OCI-M1 (cell line): Measurements from ENCODE around the gene ZFP57.
A peak's percentile ranks its signal among the peaks of the same experiment; 100 is the strongest.
"Not testable (repeated sequence)": the region's sequence is repeated elsewhere in the genome, so short reads cannot be mapped to it uniquely, and the experiment has no call there.

Experiments
- DNase-seq: peaks from one replicate; lab custom pipeline; 2025; lab: John Stamatoyannopoulos, UW

Gene ZFP57

DNA sequence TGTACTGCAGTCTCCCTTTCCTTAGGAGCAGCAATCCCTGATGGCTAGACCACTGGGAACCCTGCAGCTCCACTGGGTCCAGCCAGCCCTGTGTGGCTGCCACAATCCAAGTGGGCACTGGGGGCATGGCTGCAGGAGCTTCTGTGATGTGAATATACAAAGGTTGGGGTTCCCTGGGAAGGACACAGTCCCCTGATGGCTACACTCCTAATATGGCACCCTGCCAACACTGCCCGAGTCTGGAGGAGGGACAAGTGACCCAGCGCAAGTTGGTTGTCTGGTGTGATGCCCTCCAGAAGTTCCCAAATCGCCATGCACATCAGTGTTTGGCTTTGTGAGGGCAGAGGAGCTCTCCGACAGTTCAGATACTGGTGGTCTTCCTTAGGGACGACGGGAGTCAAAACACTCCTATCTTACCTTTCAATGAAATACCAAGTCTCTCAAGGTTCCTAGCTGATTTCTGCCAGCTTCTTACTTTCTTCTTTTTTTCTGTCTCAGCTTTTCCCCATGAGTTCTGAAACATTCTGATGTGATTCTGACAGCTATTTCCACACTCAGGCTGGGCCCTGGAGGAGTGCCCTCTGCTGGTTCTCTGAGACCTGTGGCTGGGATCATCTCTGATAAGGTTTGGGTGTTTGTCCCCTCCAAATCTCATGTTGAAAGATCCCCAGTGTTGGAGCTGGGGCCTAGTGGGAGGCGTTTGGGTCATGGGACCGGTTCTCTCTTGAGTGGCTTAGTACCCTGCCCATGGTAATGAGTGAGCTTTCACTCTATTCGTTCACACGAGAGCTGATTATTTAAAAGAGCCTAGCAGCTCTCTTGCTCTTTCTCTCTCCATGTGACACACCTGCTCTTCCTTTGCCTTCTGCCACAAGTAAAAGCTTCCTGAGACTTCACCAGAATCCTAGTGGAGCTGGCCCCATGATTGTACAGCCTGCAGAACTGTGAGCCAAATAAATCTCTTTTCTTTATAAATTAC, 15.5 kb upstream of the ZFP57 start:
- DNase-seq, result peak; percentile 47

DNA sequence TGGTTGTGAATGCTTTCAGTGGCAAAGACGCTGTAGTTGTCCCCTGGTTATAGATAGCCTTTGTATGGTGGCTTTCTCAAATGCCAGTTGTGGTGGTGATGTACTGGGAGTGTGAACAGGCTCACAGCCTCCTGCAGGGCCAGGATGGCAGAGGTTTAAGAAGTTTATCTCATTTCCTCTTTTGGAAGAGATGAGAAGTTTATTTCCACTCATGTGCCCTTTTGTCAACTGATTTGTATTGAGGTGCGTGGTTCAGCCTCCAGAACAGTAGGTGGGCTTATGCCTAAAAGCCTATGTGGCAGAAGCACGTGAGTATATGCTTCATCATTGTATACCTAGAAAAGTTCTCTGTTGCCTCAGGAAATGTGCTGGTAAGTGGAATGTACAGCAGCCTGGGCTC, 13.7 kb upstream of the ZFP57 start:
- DNase-seq, result no peak

DNA sequence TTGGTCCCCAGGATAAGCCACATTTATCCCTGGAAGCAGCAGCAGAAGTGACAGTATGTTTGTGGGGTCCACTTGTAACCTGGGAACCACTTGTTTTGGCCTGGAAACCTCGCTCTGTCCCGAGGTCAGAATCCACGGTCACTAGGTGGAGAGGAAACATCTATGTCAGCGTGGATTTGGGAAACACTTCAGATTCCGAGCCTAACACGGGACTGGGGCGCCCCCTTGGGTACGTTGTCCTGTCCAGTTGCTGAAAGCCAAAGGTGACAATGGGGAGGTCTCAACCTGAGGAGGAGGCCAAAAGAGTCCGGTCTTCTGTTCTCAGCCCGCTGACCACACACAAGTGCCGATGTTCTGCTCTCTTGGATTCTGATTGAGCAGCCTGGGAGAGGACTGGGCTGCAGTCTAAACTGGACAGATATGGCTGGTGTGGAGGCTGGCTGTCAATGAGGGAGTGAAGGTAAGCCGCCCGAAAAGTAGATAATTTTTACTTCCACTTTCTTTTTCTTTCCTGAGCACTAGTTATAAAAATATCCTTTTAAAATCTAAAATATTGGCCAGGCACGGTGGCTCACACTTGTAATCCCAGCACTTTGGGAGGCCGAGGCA, 4.9 kb upstream of the ZFP57 start:
- DNase-seq, result peak; percentile 67

DNA sequence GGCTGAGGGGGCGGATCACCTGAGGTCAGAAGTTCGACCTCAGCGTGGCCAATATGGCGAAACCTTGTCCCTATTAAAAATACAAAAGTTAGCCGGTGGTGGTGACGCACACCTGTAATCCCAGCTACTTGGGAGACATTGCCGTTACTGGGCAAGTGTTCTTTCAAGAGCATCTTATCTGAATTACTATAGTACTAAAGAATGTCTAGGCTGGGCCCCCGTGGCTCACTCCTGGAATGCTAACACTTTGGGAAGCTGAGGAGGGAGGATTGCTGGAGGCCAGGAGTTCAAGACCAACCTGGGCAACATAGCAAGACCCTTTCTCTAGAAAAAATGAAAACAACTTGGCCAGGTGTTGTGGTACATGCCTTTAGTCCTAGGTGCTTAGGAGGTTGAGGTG, 859 bp upstream of the ZFP57 start:
- DNase-seq, result no peak

DNA sequence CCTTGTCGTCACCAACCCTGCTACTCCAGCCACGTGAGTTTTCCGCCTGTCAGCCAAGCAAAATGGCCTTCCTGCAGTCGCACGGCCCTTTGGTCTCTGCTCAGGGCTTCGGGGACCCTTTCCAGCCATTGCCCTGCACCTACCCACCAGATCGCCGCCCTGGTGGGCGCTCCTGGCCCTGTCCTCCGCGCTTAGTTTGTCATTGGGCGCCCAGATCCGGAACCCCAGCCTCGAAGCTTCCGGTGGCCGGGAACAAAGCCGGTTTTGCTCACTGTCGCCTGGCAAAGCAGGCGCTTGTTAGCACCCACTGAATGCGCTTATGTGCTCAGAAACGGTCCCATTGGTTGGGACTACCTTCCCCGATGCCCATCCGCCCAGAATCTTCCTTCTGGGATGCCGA, 536 bp downstream of the ZFP57 start:
- DNase-seq, result no peak

DNA sequence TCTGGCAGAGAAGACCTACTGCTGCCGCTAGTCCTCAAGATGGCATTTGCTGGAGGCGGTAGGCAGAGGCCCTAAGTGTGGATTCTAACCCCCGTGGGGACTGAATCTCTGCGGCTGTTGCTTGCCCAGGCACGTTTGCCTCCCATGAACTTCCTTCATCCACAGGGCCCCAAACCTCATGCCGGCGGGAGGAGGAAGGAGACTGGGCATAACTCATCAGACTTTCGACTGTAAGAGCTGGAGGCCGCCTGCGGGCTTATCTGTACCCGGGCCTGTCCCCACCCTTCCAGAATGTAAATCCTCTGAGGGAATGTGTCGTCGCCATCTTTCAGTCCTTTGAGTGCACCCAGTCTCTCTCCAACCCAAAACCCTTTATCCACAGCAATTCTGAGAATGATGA, 990 bp downstream of the ZFP57 start:
- no peak for DNase-seq

DNA sequence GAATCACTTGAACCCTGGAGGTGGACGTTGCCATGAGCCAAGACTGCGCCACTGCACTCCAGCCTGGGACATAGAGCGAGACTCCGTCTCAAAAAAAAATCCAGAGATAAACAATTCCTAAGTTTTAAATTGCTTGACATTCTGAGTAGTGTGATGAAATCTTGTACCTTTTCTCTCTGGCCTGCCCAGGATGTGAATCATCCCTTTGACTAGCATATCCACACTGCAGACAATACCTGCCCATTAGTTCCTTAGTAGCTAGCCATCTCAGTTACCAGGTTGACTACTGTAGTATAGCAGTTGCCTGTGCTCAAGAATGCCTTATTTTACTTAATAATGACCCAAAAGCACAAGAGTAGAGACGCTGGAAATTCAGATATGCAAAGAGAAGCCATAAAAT, 2.8 kb downstream of the ZFP57 start:
- no peak for DNase-seq

DNA sequence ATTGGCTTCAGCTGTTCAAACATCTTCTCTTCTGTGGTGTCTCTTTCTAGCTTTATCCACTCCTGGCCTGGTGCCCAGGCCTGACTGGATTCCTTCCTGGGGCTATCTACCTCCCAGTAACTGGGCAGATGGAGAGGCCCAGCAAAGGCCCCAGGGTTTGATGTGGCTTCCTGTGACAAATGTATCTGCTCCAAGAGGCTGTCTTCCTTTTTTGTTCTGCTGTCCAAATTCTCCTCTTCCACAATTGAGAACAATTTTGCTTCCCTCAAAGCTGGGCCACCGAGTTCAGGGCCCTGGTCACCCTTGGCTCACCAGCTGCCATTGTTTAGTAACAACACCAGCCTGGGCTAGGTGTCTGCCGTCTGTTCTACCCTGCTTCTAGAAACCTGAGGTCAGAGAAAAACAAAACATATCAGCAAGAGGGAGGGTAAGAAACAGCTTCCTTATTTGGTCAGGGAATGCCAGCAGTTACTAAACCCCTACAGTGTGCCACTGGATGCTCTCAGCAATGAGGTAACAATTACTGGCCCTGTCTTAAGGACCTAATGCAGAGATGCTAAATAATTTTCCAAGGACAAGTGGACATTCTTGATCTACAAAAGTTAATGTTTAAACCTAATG, 3.9 kb downstream of the ZFP57 start:
- peak; percentile 22 for DNase-seq

DNA sequence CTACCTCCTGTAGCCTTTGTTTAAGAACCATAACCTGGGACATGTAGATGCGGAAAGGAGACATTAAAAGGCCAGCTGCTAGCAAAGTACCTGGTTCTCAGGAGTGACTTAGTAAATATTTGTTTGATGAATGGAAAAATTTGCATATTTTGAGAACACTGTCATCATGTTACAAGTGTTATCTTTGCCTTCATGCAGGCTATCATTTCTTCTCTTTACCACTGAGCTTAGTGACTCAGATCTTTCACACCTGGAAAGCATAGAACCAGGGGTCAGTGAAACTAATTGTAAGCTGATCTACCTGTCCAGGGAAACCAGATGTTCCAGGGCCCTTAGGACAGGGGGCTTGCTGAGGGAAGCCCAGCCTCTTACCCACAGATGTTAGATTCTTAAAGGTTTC, 5.4 kb downstream of the ZFP57 start:
- no peak for DNase-seq

DNA sequence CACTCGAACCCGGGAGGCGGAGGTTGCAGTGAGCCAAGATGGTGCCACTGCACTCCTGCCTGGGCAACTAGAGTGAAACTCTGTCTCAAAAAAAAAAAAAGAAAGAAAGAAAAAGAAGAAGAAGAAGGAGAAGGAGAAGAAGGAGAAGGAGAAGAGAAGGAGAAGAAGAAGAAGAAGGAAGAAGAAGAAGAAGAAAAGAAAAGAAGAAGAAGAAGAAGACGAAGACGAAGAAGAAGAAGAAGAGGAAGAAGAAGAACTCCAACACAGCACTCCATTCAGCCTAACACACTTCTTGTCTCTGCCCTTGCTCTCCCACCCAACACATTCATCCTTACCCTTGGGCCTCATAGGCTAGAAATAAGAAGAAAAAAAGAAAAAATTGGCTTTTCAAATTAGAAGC, 6.9 kb downstream of the ZFP57 start:
- no peak for DNase-seq

DNA sequence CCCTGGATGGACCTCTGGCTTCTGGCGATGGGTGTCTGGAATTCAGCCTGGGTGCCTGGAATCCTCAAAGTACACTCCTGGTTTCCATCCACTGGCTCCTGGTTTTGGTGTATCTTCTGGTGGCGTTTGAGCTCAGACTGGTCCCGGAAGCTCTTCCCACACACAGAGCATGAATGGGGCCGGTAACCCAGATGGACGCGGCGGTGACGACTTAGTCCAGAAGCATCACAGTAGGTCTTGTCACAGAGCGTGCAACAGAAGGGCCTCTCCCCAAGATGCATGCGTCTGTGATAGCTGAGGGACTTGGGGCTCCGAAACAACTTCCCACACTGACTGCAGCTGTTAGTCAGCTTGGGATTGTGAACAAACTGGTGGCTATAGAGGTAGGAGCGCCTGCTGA, 7.8 kb downstream of the ZFP57 start:
- DNase-seq, result no peak

DNA sequence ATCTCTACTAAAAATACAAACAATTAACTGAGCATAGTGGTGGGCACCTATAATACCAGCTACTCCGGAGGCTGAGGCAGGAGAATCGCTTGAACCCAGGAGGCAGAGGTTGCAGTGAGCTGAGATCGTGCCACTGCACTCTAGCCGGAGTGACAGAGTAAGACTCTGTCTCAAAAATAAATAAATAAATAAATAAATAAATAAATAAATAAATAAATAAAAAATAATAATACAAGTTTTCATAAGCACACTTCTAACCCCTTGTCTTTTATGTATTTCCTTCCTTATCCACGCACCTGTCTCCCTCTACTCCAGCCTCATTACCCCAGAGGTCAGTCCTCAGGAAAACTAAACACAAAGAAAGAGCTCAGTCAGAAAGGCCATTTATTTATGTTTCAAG, 8.8 kb downstream of the ZFP57 start:
- not testable (repeated sequence) for DNase-seq

DNA sequence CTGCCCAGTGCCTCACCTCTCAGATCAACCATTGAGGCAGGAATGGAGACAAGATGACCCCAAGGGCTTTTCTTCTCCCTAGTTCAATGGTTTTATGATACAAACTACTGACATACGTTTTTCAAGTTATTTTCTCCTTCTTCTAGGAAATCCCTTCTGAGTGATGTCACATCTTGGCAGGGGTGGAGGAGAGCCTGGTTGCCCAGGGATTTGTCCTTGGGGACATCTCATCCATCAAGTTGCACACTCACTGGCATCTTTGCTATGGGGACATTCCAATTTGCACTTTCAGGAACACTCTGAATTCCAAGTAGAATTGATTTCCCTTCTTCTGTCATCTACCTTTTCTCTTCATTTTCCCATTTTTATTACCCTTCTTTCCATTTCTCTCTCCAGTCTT, 9.9 kb downstream of the ZFP57 start:
- no peak for DNase-seq

DNA sequence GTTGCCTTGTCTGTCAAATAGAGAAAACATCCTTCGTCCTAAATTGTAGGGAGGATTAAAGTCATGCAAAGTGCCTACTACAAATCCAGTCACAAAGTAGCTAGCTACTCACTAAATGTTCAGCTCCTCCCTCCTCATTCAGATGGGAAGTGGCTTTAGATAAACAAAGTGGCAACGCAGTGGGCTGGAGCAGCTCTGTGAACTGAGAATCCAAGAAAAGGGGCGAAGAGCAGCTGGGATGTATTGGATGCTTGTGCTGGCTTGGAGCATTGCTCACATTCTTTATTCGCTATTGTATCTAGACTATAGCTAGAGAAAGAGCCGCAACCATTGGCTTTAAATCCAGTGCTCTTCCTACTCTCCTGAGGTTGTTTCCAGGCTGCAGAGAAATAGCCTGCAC, 13.8 kb downstream of the ZFP57 start:
- no peak for DNase-seq

DNA sequence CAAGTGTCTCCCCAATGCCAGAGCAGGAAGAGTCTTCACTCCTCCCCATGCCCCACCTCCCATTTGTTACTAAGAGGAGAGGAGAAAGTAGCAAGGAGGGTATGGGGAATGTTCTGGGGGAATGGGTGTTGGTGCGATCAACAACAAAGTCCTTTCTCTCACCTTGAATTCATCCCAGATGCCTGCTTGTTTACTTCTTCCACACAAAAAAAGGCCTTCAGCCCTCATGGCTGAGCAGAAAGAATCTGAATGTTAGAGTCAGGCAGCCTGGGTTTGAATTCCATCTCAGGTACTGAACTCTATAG, 14.2 kb downstream of the ZFP57 start:
- no peak for DNase-seq

DNA sequence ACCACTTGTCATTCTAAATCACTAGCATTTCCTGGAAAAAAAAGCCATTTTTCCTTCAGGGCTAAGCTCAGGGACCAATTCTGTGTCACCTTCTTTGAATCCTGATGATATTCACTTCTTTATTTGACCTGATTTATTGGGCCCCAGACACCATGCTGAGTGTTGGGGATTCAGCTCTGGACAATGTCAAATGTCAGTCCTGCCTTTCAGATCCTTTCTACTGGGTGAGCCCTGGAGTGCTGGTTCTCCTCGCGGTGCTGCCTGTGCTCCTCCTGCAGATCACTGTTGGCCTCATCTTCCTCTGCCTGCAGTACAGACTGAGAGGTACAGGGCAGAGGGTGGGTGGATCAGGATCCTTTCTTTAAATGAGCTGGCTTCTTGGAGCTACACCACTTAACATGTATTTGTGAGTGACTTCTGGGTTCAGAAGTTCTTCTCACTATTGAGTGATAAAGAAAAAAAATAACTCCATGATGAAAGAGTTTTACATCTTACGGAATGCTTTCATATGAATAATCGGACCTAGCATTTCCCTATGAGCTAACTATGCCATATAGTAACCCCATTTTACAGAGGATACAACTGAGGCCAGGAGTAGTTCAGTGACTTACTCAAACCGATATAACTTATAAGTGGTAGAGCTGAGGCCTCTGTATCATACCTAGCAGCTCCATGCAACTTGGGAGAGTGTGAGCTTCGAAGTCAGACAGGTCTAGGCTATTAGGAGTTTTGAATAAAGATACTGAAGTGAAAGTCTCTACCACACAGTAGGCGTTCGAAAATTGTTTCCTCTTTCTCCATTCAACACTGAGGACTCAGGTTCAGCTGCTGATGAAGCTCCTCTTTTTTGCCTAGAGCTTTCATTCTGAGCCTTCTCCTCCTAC, 14.8 kb downstream of the ZFP57 start:
- no peak for DNase-seq

DNA sequence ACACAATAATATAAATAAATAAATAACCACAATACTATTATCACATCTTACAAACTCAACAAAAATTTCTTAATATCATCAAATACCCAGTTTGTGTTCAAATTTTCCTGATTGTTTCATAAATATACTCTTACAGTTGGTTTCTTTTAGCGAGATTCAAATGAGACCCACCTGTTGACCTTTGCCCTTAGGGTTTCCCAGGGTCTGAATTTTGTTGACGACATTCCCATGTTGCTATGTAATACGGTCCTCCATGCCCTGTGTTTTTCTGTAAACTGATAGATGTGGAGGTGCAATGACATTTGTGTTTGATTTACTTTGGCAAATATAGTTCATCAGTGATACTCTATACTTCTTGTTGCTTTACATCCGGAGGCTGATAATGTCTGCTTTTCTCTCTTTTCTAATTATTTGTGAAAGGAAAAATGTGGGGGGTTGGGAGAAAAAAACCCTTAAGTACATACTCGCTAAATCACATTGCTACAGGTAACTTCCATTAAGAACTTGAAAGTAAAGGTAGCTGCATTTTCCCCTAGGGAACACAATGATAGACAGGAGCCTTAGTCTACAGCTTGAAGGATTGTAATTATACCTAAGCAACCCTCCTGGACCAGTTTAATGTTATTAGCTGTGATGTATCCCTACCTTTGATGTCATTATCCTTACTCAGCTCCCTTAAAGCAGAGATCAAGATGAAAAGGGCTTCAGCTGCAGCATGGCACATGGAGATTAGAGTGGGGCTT, 17.5 kb downstream of the ZFP57 start:
- no peak for DNase-seq

DNA sequence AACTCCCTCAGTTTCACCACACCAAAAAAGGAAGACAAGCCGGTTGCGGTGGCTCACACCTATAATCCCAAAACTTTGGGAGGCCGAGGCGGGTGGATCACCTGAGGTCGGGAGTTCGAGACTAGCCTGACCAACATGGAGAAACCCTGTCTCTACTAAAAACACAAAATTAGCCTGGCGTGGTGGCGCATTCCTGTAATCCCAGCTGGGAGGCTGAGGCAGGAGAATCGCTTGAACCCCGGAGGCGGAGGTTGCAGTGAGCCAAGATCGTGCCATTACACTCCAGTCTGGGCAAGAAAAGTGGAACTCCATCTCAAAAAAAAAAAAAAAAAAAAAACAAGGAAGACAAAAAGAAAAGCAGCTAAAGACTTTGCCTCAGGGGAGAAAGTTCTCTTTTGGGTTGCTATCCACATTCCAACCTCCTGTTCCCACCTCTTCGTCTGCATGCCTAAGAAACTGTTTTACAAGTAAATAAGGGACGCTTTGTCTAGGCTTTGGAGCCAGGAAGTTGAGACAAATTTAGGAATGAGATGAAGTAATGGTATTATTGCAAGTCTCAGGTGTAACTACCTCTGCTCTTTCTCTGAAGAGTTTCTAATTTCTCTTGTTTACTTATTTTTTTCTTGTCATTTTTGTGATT, 19.3 kb downstream of the ZFP57 start:
- not testable (repeated sequence) for DNase-seq

DNA sequence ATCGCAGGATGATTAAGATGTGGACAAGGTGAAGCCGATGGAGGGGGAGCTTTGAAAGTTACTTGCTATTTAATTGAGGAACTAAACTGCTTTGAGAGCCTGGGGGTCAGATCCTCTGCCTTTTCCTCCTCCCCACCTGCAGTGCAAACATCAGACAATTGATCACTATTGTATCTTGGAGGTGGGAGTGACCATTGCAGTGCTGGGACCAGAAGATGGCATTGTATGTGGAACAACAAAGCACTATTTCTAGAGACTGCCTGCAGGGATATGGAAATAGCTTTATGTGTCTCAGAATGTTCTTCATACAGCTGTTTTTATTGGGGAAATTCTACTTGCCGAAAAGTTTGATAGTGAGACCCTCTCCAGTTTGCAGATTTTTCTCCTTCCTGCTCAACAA, 19.9 kb downstream of the ZFP57 start:
- no peak for DNase-seq

DNA sequence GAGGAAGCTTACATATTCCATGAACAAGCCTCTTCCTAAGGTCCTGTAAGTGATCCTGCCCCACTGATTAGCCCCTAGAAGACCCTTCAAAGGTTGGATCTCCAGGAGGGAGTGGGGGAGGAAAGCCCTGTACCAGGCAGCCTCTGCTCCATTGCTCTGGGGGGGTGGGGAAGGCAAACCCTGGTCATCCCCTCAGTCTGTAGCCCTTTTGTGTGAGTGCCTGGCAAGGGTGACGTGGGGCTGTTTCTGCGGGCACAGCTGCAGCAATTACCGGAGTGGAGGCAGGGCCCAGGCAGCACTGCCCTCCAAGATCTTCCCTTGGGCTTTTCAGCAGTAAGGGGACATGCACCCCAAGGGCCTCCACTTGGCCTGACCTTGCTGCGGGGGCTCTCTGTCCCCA, 24.2 kb downstream of the ZFP57 start, which contains the start of gene MOG:
Gene MOG, plus strand, starts transcription at position 295 of the 400 bp plus-strand sequence. CDS start 118 bp downstream, outside the sequence.
- DNase-seq, result no peak

DNA sequence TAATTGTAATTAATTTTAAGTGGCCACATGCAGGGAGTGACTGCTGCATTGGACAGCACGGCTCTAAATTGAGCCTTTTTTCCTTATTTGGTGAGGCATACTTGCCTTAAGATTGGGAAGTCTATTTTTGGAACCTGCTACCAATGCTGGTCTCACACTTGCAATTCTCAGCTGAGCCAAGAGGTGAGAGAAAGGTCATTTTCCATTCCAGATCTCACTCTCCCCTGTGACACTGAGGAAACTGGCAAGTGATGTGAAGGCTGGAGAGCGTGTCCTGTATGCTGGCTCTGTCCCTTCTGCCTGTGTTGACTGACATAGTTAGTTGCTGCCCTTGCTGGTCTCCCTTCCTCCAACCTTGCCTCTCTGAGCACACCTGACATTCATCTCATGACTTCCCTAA, 24.8 kb downstream of the ZFP57 start:
- DNase-seq, result no peak
